H1 (cell line): Measurements from ENCODE around the gene OR2T35. TPM values are rescaled to one million over a fixed set of nuclear protein-coding genes. Genes with fewer than 3 reads are reported as not detected.

ENCODE experiments used
- CHD7 ChIP-seq: fragments of 300-600 bp; sonication (generic); IDR thresholded peaks from 2 replicates; pipeline ENCODE4 v1.7.1; 2012; ENCODE audit warnings: low read length, moderate library complexity, mild to moderate bottlenecking, inconsistent platforms; ENCODE audit not compliant: insufficient replicate concordance
- EP300 ChIP-seq, 2 experiments: IDR thresholded peaks; 1 replicate in 1 of 2; 2 replicates in 1 of 2; pipeline ENCODE4 v1.6.1; 2011 to 2012; ENCODE audit warnings: low read depth in 2 of 2, low read length in 2 of 2, mild to moderate bottlenecking in 2 of 2, borderline replicate concordance in 1 of 2, inconsistent platforms in 1 of 2, moderate library complexity in 1 of 2
- HDAC6 ChIP-seq: IDR thresholded peaks from one replicate; pipeline ENCODE4 v1.7.1; 2012; ENCODE audit warnings: low read depth, mild to moderate bottlenecking, inconsistent platforms, low read length, moderate library complexity
- POU5F1 ChIP-seq: IDR thresholded peaks from 2 replicates; pipeline ENCODE4 v1.6.1; 2011; ENCODE audit warnings: low read depth, mild to moderate bottlenecking, low read length, moderate library complexity
- SP4 ChIP-seq: IDR thresholded peaks from 2 replicates; pipeline ENCODE4 v1.6.1; 2012; ENCODE audit warnings: low read length, inconsistent platforms
- SRF ChIP-seq: IDR thresholded peaks from 2 replicates; pipeline ENCODE4 v1.6.1; 2011; ENCODE audit warnings: mild to moderate bottlenecking, low read depth, low read length, moderate library complexity
- SUZ12 ChIP-seq: fragments of 200-600 bp; sonication (generic); IDR thresholded peaks from 2 replicates; pipeline ENCODE4 v1.6.1; 2012; ENCODE audit warnings: mild to moderate bottlenecking, inconsistent platforms, low read length, moderate library complexity, mixed read lengths
- polyA plus RNA-seq, 7 experiments: library from polyadenylated mRNA; depleted of rRNA in 3 of 7; stranded (reverse) in 5 of 7; unstranded in 2 of 7; fragments of >200 nt in 5 of 7; fragments of 200-250 nt in 2 of 7; gene quantifications; 1 replicate in 5 of 7; 2 replicates in 1 of 7; 4 replicates in 1 of 7; pipeline versions ENCODE4 v1.2.1 to v1.2.3, GENCODE V29; 2011 to 2013; ENCODE audit warnings: missing spikeins in 2 of 7, mixed read lengths in 2 of 7
- total RNA-seq: library from RNA; stranded (reverse); fragmentation: NEBNext Ultra II Directional; extraction: Animal tissue kit (Norgen Biotek cat#: 25700); gene quantifications from 2 replicates; pipeline ENCODE4 v1.2.1, GENCODE V29; 2021

OR2T35 gene
- total and polyA plus RNA-seq, 2 of the 8 experiments (the other 6 are each of a cell fraction or from before 2014, with no cell fraction given): not detected

- no peak for TF ChIP-seq CHD7
- no peak for TF ChIP-seq SRF
- TF ChIP-seq POU5F1: no peak
- TF ChIP-seq SP4: no peak
- no peak for TF ChIP-seq HDAC6
- no peak for TF ChIP-seq EP300 (IDR thresholded peaks at IDR 0.05; ENCODE audit: borderline replicate concordance in 1 of 2, low read depth in 2 of 2, low read length in 2 of 2)
- no peak for TF ChIP-seq SUZ12
These were observed 55.7 kb downstream of the OR2T35 start (continued) for GRCh38 chr1:248589334-248589733.
